ENCODE measurements around the gene USP4.

DNA sequence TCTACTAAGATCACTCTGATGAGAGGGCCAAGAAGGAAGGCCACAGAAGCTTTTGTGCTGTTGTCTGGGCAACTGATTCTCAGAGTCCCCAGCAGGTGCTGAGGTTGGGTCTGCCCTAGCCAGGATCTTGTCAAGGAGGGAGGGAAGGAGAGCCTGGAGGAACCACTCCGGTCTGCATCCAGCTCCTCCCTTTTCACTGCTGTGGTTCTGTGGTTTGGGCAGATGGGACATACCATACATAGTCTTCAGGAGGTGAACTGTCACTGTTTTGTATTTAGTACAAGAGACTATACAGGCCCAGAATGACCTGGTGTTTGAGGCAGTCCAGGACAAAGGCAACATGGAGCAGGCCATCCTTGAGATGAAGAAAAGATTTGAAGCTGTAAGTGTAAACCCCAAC, 84.7 kb downstream of the USP4 start:
- TF ChIP-seq, protein P1, sequence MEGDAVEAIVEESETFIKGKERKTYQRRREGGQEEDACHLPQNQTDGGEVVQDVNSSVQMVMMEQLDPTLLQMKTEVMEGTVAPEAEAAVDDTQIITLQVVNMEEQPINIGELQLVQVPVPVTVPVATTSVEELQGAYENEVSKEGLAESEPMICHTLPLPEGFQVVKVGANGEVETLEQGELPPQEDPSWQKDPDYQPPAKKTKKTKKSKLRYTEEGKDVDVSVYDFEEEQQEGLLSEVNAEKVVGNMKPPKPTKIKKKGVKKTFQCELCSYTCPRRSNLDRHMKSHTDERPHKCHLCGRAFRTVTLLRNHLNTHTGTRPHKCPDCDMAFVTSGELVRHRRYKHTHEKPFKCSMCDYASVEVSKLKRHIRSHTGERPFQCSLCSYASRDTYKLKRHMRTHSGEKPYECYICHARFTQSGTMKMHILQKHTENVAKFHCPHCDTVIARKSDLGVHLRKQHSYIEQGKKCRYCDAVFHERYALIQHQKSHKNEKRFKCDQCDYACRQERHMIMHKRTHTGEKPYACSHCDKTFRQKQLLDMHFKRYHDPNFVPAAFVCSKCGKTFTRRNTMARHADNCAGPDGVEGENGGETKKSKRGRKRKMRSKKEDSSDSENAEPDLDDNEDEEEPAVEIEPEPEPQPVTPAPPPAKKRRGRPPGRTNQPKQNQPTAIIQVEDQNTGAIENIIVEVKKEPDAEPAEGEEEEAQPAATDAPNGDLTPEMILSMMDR (IDR thresholded peaks at IDR 0.05; ENCODE audit: control extremely low read depth in 1 of 3, insufficient read depth in 1 of 3, low read depth in 1 of 3, low read length in 3 of 3) = no peak
- no peak for TF ChIP-seq EZH2 (IDR thresholded peaks at IDR 0.05; ENCODE audit: low read depth, low read length, severe bottlenecking)
- no peak for TF ChIP-seq SP2 (IDR thresholded peaks at IDR 0.05; ENCODE audit: low read length)
- no peak for TF ChIP-seq GABPA (IDR thresholded peaks at IDR 0.05; ENCODE audit: borderline replicate concordance, insufficient read depth, low read length)
- TF ChIP-seq BRCA1 (IDR thresholded peaks at IDR 0.05; ENCODE audit: low read depth, low read length) = no peak
- no peak for TF ChIP-seq TEAD4 (IDR thresholded peaks at IDR 0.05; ENCODE audit: low read depth, low read length)
- no peak for TF ChIP-seq JUN (IDR thresholded peaks at IDR 0.05; ENCODE audit: low read depth, low read length)
- no peak for TF ChIP-seq SUZ12 (IDR thresholded peaks at IDR 0.05; ENCODE audit: low read length)
- TF ChIP-seq CREB1 (IDR thresholded peaks at IDR 0.05) = no peak
- no peak for TF ChIP-seq POLR2A (IDR thresholded peaks at IDR 0.05; ENCODE audit: control extremely low read depth in 1 of 2, low read depth in 2 of 2, low read length in 2 of 2)
